Activated CD4-positive, alpha-beta T cell treated with anti-CD3 and anti-CD28 coated beads, Interleukin-2, amount 50 U/mL, for 4 hours (primary cell): ENCODE results near the gene BLM.

Experiments used
- DNase-seq, 2 experiments: peaks; one replicate each; pipeline ENCODE4 v3.0.0-alpha.2; 2020

BLM gene

DNA sequence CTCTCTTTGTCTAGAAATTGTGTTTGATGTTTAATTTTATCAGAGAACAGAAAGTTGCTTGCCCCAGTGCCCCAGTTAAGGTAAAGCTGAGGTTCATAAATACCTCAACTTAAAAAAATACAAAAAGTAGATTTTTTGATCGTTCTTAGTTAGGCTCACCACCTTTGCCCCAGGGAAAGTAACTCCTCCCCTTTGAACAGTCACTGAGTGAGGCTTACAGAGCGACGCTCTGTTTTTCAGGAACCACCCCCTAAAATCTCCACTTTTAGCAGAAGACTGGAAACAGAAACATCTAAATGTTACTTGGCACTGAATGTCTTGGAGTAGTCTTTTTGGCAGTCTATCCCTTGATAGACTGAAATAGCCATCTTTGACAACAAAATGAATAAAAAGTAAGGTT, 24.9 kb downstream of the BLM start:
- DNase-seq, result no peak

DNA sequence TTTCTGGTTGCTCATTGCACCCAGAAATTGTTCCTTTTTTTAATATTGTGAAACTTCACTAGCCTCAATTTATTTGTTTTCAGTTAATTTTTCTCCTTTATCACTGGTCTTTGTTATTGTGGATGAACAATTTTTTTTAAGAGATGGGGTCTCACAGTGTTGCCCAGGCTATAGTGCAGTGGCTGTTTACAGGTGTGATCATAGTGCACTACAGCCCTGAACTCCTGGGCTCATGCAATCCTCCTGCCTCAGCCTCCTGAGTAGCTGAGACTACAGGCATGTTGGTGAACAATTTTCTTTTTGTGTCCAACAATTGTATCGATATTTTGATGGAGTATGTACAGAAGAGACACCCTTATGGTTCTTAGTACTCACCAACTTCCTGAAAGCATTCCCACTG, 26.3 kb downstream of the BLM start:
- no peak for DNase-seq

DNA sequence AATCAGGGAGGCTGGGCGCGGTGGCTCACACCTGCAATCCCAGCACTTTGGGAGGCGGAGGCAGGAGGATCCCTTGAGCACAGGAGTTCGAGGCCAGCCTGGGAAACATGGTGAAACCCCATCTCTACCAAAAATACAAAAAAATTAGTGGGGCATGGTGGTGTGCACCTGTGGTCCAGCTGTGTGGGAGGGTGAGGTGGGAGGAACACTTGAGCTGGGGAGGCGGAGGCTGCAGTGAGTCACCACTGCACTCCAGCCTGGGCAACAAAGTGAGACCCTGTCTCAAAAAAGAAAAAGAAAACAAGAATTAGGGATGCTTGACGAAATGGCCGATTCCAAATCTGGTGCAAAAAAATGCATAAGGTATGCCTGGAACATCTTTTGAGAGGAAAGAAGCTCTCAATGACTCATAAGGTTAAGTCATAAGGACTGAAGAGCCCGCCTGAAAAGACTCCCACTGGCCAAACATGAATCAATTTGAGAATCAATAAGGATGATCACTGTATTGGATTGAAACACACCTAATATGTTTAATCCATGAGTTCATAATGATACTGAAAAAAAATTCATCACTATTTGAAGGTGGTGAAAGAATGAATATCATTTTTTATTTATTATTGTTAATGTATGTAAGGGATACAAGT, 27.7 kb downstream of the BLM start:
- DNase-seq, result no peak

DNA sequence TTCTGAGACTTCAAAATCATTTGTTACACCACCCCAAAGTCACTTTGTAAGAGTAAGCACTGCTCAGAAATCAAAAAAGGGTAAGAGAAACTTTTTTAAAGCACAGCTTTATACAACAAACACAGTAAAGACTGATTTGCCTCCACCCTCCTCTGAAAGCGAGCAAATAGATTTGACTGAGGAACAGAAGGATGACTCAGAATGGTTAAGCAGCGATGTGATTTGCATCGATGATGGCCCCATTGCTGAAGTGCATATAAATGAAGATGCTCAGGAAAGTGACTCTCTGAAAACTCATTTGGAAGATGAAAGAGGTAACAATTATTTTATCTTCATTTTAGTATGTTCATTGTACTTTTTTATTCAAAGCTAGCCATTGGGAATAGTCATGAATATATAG, 32.6 kb downstream of the BLM start:
- no peak for DNase-seq

DNA sequence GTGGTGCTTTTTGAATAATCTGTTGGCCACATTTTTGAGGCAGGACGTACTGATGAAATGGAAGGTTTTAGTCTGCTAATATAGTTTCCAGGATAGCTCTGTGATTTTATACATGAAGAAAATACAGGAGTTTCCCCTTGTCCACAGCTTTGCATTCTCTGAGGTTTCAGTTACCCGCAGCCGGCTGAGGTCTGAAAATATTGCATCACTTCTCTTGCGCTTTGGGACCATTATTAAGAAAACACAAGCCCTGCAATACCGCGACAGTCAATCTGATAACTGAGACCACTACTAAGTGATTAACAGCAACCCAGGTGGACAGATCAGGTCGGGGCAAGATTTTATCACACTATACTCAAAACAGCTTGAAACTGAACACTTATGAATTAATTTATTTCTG, 33.0 kb downstream of the BLM start:
- DNase-seq, result peak in 1 of 2 experiments; percentile 4

DNA sequence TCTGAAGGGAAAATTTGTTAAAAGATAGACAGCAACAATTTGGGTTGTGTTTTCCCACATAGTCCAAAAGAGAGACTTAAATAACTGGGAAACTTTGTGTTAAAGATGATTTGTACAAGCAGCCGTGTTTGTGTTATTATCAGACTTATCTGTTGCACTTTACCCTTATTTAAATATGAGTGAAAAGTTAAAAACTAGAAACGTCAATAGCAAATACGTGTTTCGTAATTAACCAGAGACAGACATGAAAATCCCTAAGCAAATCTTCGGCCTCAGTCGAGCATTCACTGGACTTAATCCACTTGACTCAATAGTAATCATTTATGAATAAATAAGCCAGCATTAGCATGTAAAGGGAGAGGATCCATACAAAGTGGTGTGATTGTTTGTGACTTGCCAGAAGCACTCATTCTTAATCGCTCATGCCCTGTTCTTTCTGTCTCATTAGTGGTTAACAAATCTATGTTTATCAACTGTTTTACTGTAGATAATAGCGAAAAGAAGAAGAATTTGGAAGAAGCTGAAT, 34.2 kb downstream of the BLM start:
- DNase-seq, result no peak

DNA sequence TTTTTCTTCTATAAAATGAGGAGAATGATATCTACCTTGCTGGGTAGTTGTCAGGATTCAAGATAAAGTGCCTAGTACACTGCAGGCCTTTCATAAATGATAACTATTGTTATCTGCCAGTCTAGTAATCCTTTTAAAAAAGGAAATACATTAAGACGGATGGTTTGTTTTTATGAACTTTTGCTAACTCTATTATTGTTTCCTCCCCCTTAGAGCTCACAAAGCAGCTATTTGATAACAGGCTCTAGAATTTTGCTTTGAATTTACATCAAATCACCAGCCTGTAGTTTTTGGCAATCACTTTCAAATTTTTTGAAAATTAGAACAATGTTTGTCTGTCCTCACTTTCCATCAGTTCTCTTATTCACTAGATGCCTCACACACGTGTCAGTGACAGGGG, 39.8 kb downstream of the BLM start:
- DNase-seq, result no peak

DNA sequence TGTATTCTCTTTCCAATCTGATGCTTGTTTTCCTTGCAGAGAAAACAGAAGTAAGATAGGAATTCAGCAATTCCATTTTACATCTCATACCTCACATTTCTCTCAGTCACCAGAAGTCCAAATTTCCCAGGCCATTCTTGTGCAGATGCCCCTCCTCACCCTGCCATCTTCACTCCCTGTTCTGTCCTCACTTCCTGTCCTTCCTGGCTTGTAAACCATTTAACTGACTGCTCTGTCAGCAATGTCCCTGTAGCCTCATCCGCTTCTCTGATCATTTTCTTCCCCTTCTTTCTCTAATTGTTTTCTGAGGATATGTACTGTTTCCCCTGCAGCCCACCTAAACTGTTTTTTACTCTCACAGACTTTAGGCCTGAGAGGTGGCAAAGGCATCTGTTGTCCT, 40.3 kb downstream of the BLM start:
- no peak for DNase-seq

DNA sequence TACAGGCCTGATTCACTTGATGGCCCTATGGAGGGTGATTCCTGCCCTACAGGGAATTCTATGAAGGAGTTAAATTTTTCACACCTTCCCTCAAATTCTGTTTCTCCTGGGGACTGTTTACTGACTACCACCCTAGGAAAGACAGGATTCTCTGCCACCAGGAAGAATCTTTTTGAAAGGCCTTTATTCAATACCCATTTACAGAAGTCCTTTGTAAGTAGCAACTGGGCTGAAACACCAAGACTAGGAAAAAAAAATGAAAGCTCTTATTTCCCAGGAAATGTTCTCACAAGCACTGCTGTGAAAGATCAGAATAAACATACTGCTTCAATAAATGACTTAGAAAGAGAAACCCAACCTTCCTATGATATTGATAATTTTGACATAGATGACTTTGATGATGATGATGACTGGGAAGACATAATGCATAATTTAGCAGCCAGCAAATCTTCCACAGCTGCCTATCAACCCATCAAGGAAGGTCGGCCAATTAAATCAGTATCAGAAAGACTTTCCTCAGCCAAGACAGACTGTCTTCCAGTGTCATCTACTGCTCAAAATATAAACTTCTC, 43.6 kb downstream of the BLM start:
- no peak for DNase-seq

DNA sequence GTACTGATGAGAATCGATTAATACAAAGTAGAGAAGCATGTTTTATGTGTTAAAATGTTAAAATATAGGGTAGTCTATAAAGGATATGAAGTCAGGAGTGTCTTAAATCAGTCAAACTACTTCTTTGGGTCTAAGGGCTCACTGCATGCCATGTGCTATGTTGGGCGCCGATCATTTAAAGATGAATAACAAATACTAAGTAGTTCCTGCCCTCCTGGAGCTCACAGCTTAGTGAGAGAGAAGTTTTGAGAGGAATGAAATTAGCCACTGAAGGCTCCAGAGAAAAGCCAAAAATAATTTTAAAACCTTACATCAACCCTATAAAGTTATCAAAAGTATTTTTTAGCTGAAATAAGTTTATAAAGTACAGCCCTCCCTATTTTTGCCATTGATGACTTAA, 44.5 kb downstream of the BLM start:
- no peak for DNase-seq

DNA sequence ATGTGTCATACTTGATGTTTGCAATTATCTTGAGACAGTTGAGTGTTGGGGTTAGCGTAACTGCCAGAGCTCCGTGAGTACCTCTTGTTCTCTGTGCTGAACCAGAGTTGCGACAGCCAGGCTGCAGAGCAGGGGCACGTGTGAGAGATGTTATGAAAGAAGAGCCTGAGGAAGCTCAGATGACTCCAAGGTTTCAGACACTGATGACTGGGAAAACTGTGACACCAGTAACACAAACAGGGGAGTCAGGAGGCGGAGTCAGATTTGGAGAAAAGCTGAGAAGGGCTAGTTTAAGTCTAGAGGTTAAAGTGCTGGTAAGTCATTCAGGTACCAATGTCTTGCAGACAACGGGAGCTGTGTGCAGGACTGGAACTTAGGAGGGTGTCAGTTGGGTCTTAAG, 45.0 kb downstream of the BLM start:
- DNase-seq, result no peak

DNA sequence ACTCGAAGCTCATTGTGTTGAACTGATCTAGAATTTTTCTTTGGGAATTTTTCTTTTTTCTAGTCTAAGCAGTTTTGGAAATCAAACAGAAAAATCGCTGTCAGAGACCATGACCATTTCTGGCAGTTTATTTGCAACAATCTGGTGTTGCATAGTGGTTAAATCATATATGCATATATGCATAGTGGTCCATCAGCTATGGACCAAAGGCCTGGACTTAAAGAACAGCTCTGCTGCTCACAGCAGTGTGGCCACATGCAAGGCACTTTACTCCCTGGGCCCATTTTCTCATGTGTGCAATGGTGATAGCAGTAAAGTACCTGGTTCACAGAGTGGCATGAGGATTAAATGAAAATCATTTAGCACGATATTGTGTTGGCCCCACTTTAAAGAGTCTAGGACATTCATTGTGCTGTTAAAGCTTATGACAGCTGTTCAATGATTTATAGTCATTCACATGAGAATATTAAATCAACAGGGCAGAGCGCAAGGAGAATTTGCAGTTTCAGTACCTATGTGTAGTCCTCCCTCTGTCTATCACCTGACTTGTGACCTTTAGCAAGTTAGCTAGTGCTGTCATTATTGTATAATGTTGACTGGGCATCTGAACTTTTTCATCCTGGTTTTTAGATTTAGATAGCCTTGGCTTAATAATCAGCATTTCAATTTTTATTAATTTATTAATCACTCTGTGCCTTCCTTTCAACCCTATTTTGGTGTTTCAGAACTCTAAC, 46.4 kb downstream of the BLM start:
- DNase-seq, result no peak

DNA sequence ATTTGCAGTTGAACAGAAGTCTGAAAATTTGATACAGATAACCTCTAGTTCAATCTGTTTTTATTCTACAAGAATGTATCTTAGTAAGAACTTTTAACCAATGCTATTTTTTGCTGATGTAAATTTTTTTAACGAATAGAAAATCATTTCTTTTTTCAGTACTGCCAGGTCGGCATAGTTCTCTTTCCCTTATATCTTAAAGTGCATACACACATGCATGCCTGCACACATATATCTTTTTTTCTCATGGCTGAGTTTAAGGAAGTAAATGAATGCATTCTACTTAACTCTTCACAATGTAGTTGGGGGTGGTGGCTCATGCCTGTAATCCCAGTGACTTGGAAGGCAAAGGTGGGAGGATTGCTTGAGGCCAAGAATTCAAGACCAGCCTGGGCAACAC, 48.4 kb downstream of the BLM start:
- DNase-seq, result no peak

DNA sequence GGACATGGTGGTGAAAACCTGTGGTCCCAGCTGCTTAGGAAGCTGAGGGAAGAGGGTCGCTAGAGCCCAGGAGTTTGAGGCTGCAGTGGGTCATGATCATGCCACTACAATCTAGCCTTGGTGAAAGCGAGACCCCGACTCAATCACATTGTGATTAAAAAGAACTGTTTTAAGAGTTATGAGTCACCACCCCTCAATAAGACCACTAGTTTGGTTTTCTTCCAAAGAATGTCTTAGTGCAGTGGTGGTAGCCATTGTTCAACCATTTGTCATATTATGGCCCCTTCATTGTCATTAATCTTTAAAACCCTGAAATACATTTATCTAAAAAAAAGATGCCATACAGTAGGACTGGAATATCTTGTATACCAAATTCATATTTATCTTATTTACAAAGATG, 48.8 kb downstream of the BLM start:
- DNase-seq, result no peak

DNA sequence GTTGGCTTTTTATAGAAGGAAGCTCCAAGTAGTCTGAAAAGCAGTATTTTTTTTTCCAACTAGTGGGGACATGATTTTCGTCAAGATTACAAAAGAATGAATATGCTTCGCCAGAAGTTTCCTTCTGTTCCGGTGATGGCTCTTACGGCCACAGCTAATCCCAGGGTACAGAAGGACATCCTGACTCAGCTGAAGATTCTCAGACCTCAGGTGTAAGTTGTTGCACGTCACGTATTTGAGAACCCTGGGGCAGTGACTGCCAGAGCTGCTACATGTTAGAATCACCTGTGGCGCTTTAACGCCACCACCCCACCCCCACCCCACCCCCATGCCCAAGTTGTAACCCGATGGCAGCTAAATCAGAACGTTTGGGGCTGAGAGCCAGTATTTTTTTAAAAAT, 52.2 kb downstream of the BLM start:
- no peak for DNase-seq

DNA sequence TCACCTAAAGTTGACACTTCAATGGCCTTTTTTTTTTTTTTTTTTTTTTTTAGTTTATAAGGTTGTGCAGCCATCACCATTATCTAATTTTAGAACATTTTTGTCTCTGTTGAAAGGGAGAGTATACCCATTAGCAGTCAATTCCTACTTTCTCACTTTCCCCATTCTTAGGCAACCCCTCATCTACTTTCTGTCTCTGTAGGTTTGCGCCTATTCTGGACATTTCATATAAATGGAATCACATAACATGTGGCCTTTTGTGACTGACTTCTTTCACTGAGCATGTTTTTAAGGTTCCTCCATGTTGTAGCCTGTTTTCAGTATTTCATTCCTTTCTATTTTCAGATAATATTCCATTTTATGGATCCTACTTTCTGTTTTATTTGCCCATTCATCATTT, 56.3 kb downstream of the BLM start:
- DNase-seq, result no peak

DNA sequence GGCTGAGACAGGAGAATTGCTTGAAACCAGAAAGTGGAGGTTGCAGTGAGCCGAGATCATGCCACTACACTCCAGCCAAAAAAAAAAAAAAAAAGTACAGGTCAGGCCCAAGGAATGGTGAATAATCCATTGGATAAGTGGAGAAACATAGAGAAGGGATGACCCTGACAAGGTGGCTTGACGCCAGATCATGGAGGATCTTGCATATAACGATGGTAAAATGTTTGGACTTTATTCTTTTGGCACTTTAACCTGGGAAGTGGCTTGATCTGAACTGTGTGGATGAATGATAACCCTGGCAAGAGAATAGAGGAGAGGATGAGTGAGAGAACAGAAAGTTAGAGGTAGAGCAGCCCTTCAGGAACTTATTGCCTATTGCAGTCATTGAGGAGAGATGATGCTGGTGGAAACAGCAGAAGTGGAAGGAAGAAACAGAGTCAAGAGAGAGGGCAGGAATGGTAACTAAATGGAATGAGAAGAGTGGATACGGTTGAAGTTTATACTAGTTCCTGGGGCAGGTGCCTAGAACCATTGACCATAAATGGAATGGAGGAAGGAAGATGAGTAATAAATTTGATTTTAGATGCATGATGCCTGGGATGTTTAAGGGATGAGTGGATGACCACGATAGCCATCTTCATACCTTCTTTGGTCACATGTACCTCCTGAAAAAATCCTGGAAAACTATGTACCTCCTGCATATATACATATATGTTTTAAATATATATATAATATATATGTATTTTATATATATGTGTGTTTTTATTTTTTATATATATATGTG, 57.8 kb downstream of the BLM start:
- DNase-seq, result no peak

DNA sequence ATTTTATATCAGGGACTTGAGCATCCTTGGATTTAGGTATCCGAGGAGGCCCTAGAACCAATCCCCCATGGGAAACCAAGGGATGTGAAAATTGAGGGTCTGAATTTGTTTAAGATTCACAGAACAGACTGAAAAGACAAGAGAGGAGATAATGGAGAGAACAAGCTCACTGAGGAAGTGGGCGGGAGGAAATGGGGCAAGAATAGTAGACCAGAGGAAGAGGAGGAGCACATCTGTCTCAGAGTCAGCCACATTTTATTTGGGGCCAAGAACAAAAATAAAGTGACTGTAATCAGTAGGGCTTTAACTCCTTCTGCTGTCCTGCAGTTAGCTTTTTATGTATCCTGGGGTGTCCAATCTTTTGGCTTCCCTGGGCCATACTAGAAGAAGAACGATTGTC, 63.8 kb downstream of the BLM start:
- no peak for DNase-seq

DNA sequence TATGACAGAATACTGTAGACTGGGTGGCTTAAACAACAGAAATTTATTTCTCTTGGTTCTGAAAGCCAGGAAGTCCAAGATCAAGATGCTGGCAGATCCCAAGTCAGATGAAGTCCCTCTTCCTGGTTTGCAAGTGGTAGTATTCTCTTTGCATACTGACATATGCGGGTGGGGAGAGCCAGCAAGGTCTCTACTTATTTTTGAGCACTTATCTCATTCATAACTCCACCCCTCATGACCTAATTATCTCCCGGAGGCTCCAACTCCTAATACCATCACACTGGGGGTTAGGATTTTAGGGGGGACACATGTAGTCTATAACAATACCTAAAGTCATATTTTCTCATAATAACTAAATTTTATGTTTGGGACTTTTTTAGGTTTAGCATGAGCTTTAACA, 65.3 kb downstream of the BLM start:
- no peak for DNase-seq

DNA sequence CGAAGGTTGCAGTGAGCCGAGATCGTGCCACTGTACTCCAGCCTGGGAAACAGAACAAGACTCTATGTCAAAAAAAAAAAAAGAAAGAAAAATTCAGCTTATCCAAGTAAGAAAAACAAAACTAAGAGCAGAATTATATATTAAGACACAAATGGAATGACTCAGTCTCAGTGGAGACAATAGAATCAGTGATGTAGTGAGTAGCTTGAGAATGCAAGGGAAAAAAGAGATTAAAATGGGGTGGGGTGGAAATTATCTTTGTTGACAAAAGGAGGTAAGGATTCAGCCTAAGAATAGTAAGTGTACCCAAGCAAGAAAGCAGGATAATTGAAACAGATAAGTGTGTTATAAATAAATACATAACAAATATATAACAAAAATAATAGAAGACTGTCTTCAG, 70.7 kb downstream of the BLM start:
- DNase-seq, result no peak

DNA sequence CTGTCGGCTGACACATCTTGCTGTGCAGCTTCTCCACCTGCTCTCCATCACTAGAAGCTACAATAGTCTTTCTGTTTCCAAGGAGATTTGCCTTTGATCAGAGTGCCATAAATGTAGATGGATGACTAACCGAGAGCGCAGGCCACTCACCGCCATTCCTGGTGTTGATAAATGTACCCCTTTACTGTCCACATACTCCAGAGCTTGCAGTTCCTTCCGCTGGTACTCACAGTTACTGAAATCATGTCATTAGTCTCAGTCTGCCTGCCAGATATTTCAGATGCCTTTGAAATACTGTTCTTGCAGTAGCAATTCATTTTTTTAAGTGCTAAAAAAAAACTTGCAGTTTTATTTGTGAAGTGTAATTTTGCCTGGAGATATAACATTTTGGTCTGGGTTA, 72.3 kb downstream of the BLM start:
- no peak for DNase-seq

DNA sequence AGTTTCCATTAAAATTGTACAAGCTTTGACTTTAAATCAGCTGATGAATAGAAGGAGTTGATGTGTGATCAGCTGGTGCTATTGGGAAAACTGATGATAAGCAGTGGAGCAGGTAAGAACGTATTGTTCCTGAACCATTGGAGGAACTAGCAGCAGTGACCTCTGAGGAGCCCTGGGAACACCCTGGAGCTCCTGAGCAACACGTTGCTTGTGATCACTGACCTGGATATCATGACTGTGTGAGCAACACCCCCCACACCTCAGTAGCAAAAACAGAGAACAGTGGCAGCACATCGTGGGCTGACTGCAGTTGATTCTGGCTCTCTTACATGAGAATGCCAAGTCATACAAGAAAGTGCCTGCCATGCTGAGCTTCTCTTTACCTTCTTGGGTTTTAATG, 72.9 kb downstream of the BLM start:
- DNase-seq, result no peak

DNA sequence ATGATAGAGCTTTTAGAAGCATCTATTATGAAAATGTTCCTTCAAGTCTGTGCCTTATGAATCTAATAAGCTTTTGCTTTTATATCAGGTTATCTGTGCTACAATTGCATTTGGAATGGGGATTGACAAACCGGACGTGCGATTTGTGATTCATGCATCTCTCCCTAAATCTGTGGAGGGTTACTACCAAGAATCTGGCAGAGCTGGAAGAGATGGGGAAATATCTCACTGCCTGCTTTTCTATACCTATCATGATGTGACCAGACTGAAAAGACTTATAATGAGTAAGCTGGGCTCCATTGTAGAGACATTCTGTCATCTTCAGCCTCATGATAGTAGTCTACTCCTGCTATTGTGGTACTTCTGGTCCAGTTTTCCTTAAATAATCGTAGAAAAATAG, 73.4 kb downstream of the BLM start:
- no peak for DNase-seq

DNA sequence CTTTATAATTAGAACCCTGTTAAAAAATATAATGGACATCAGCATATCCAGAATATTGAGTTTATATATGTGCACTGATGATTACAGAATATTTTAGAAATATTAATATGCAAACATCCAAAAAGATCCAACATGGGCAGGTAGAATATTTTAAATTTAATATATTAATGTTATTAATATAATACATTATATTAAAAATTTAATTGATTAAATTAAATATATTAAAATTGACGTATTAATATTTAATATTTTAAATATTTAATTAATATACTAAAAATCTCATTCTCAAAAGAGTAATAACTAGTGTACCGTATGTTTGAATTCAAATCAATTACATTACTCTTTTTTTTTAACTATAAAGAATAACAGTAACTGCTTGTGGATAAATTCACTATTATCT, 77.4 kb downstream of the BLM start:
- DNase-seq, result no peak
